Central memory CD4-positive, alpha-beta T cell (primary cell): ENCODE data around the gene OR4C45.
"Not testable (repeated sequence)": the region's sequence is repeated elsewhere in the genome, so short reads cannot be mapped to it uniquely, and the experiment has no call there.

Source experiments
- DNase-seq: peaks from one replicate; pipeline ENCODE4 v3.0.0; 2022
- total RNA-seq, 3 experiments: gene quantifications; one replicate each; lab custom pipeline; 2026; lab: John Stamatoyannopoulos, UW

OR4C45 gene
- 0 reads per million in 3 experiments for total RNA-seq

DNA sequence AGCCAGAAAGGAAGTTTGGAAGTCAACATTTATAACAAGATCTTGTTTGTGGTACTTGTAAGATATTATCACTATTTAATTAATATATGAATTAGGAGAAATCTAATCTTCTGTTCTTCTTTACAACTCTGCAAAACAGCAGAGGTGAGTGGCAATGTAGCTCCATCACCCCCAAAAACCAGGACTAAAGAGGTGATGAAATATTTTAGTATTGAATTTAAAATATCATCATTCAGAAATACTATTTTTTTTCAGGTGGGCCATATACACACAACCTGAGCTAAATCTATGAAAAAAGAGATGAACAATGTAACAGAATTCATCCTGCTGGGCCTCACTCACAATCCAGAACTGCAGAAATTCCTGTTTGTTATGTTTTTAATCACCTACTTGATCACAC lies at the start of gene OR4C45:
OR4C45 (plus strand) TSS at position 301 of the 400 bp plus-strand sequence.
- no peak for DNase-seq

- DNase-seq, result no peak
These were observed 37.1 kb upstream of the OR4C45 start for GRCh38 chr11:49995565-49995964.

GRCh38 chr11:50030193-50030592 lies 2.5 kb upstream of the OR4C45 start:
- DNase-seq, result no peak

DNA sequence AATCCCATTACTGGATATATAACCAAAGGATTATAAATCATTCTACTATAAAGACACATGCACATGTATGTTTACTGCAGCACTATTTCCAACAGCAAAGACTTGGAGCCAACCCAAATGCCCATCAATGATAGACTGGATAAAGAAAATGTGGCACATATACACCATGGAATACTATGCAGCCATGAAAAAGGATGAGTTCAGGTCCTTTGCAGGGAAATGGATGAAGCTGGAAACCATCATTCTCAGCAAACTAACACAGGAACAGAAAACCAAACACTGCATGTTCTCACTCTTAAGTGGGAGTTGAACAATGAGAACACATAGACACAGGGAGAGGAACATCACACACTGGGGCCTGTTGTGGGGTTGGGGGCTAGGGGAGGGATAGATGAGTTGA lies 3.6 kb downstream of the OR4C45 start:
- DNase-seq, result not testable (repeated sequence)

DNA sequence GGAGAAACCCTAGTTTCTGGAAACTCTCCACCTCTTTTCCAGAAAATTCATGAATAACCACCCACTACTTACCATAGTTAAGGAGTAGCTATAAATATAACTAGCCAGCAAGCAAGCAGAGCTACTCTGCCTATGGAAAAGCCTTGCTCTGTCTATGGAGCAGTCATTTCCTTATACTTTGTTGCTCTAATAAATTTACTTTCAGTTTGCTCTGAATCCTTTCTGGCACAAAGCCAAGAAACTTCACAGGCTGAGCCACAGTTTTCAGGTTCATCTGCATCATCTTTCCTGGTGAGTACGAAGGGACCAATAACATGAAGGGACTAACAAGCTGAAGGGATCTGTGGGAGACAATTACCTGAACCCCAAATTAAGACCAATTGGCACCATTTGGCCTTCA lies 4.6 kb downstream of the OR4C45 start:
- no peak for DNase-seq

- no peak for DNase-seq
These were observed 12.0 kb downstream of the OR4C45 start for GRCh38 chr11:50044647-50045046.

DNA sequence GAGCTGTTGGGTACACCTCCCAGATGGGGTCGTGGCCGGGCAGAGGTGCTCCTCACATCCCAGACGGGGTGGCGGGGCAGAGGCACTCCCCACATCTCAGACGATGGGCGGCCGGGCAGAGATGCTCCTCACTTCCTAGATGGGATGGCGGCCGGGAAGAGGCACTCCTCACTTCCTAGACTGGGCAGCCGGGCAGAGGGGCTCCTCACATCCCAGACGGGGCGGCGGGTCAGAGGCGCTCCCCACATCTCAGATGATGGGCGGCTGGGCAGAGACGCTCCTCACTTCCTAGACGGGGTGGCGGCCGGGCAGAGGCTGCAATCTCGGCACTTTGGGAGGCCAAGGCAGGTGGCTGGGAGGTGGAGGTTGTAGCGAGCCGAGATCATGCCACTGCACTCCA lies 30.4 kb downstream of the OR4C45 start:
- DNase-seq, result not testable (repeated sequence)

DNA sequence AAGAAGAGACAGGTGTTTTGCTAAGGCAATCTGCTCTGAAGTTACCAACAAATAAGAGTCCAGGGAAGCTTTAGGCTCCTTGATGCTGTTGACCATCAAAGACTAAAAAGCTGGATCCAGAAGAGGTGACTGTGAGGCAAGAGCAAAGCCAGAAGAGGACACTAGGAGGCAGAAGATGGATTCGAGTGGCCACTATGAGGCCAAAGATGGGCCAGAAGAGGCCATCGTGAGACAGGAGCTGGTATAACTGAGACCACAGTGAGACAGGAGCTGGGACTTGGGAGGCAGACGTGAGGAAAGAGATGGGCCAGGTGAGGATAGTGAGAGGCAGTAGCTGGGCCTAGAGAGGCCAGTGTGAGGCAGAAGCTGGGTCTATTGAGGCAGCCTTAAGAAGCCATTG lies 37.7 kb downstream of the OR4C45 start:
- DNase-seq, result no peak

GRCh38 chr11:50071584-50072225 lies 39.0 kb downstream of the OR4C45 start:
- DNase-seq, result no peak

DNA sequence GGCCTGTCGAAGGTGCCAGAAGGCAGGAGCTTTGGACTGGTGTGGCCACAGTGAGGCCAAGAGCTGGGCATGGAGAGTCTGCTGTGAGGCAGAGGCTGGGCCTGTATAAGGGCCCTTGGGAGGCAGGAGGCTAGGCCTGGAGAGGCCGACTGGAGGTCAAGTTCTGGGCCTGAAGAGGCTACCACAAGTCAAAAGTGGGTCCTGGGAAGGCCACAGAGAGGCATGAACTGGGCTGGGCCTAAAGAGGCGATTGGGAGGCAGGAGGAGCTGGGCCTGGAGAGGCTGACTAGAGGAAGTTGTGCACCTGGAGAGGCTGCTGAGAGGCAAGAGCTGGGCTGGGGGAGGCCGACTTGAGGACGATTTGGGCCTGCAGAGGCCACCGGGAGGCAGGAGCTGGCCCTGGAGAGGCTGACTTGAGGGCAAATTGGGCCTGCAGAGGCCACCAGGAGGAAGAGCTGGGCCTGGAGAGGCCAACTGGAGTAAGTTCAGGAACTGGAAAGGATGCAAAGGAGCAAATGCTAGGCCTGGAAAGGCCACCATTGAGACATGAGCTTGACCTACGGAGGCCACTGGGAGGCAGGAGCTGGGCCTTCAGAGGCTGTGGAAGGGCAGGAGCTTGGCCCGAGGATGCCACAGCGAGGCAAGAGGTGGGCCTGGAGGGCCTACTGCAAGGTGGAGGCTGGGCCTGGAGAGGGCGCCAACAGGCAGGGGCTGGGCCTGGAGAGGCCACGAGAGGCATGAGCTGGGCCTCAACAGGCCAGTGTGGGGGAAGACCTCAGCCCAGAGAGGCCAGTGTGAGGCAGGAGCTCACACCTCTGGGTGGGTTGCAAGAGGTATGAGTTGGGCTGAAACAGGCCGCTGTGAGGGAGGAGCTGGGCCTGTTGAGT lies 39.8 kb downstream of the OR4C45 start:
- DNase-seq, result no peak

DNA sequence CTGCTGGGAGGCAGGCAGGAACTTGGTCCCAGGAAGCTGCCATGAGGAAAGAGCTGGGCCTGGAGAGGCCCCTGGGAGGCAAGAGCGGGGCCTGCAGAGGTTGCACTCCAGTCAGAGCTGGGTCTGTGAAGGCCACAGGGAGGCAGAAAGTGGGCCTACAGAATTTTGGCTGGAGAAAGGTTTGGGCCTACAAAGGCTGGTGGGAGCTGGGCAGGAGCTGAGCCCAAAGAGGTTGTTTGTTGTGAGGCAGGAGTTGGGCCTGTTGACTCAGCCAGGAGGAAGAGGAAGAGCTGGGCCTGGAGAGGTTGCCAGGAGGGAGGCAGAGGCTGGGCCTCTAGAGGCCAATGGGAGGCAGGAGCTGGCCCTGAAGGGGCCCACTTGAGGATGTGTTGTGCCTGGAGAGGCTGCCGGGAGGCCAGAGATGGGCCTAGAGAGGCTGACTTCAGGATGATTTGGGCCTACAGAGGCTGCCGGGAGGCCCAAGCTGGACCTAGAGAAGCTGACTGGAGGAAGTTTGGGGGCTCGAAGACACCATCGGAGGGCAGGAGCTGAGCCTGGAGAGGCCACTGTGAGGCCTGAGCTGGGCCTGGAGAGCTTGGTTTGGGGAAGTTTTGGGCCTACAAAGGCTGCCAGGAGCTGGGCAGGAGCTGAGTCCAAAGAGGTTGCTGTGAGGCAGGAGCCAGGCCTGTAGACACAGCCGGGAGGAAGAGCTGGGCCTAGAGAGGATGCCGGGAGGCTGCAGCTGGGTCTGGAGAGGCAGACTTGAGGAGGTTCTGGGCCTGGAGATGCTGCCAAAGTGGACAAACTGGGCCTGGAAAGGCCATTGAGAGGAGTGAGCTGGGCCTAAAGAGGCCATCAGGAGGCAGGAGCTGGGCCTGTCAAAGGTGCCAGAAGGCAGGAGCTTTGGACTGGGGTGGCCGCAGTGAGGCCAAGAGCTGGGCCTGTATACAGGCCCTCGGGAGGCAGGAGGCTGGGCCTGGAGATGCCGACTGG lies 40.7 kb downstream of the OR4C45 start:
- DNase-seq, result no peak

DNA sequence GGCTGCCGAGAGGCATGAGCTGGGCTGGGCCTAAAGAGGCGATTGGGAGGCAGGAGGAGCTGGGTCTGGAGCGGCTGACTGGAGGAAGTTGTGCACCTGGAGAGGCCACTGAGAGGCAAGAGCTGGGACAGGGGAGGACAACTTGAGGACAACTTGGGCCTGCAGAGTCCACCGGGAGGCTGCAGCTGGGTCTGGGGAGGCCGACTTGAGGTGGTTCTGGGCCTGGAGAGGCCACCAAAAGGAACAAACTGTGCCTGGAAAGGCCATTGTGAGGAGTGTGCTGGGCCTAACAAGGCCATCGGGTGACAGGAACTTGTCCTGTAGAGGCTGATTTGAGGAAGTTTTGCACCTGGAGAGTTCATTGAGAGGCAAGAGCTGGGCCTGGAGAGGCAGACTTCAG lies 41.5 kb downstream of the OR4C45 start:
- no peak for DNase-seq

GRCh38 chr11:50075856-50076255 lies 43.2 kb downstream of the OR4C45 start:
- DNase-seq, result no peak

DNA sequence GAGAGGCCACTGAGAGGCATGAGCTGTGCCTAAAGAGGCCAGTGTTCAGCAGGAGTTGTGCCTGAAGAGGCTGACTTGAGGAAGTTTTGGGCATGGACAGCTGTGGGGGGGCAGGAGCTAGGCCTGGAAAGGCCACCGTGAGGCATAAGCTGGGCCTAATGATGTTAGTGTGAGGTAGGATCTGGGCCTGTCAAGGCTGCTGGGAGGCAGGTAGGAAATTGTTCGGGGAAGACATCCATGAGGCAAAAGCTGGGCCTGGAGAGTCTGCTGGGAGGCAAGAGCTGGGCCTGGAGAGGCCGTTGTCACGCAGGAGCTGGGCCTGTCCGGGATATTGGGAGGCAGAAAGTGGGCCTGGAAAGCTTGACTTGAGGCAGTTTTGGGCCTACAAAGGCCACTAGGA lies 44.9 kb downstream of the OR4C45 start:
- no peak for DNase-seq

DNA sequence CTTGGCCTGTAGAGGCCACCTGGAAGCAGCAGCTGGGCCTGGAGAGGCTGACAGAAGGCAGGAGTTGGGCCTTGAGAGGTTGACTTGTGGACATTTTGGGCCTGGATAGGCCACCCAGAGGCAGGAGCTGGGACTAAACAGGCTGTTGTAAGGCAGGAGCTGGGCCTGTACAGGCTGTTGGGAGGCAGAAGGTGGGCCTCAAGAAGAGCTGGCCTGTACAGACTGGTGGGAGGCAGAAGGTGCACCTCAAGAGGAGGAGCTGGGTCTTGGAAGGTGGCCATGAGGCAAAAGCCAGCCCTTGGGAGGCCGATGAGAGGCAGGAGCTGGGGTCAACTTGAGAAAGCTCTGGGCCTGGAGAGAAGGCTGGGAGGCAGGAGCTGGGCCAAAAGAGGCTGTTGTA lies 45.3 kb downstream of the OR4C45 start:
- no peak for DNase-seq

GRCh38 chr11:50078946-50079345 lies 46.3 kb downstream of the OR4C45 start:
- DNase-seq, result not testable (repeated sequence)

DNA sequence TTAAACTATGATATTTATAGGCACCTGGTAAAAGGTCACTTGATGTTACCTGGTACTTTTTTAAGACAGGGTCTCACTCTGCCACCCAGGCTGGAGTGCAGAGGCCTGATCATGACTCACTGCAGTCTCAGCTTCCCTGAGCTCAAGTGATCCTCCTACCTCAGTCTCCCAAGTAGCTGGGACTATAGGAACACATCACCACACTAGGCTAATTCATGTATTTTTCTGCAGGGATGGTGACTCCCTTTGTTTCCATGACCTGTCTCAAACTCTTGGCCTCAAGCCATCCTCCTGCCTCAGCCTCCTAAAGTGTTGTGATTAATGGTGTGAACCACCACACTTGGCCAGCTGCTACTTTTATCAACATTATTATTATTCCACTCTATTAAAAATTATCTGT lies 47.6 kb downstream of the OR4C45 start:
- no peak for DNase-seq
